Glutamatergic neuron (in vitro differentiated cells): Measurements from ENCODE around the gene EGR4. TPM values are rescaled to one million over a fixed set of nuclear protein-coding genes. Genes with fewer than 3 reads are reported as not detected.

Experiments used
- DNase-seq: peaks from one replicate; pipeline ENCODE4 v3.0.0; 2022
- H3K27ac Mint-ChIP-seq: one replicate; pipeline ENCODE4 v1.8.0; 2020; ENCODE audit warnings: mild to moderate bottlenecking, mixed read lengths, inconsistent platforms; ENCODE audit not compliant: unreplicated experiment
- H3K27me3 Mint-ChIP-seq: one replicate; pipeline ENCODE4 v1.8.0; 2020; ENCODE audit warnings: mild to moderate bottlenecking, moderate library complexity, mixed read lengths, inconsistent platforms; ENCODE audit not compliant: unreplicated experiment
- H3K36me3 Mint-ChIP-seq: one replicate; pipeline ENCODE4 v1.8.0; 2020; ENCODE audit warnings: mild to moderate bottlenecking, mixed read lengths, inconsistent platforms; ENCODE audit not compliant: unreplicated experiment
- H3K4me1 Mint-ChIP-seq: one replicate; pipeline ENCODE4 v1.8.0; 2020; ENCODE audit warnings: mild to moderate bottlenecking, low read depth, mixed read lengths, inconsistent platforms; ENCODE audit not compliant: unreplicated experiment
- H3K4me3 Mint-ChIP-seq: one replicate; pipeline ENCODE4 v1.8.0; 2020; ENCODE audit warnings: mild to moderate bottlenecking, mixed read lengths, inconsistent platforms; ENCODE audit not compliant: unreplicated experiment
- H3K9me3 Mint-ChIP-seq: one replicate; pipeline ENCODE4 v1.8.0; 2020; ENCODE audit warnings: mild to moderate bottlenecking, moderate library complexity, mixed read lengths, inconsistent platforms; ENCODE audit not compliant: unreplicated experiment
- total RNA-seq: library from RNA; stranded (reverse); fragmentation: NEBNext Ultra II Directional; extraction: Animal tissue kit (Norgen Biotek cat#: 25700); gene quantifications from one replicate; pipeline ENCODE4 v1.2.1, GENCODE V29; 2021; ENCODE audit not compliant: unreplicated experiment
- TF ChIP-seq, protein P1 (sequence below): fragments of 200-600 bp; sonication (generic); IDR thresholded peaks from one replicate; pipeline ENCODE4 v1.5.0; 2021; ENCODE audit not compliant: partially characterized antibody, unreplicated experiment

EGR4 gene
- total RNA-seq, 1 donor from 2014 or later, result not detected

DNA sequence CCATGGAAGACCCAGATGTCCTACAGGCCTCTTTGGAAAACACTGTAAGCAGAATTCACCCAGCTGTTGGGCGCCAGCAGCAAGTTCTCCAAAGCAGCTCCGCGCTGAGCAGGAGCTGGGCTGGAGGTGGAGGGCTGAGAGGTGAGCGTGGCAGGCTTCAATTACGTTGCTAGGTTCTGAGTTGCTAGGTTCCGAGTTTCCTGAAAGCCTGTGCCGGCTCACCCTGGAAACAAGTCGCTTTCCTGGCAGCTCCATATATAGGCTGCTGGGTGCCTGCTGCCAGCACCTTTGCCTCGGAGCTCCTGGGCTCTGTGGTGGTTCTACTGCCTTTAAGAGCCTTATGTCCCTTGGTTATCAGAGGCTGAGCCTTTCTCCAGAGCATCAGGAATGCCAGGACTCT lies 14.4 kb upstream of the EGR4 start:
- DNase-seq, result no peak
- H3K9me3 Mint-ChIP-seq, result peaks cover 3% of the 10 kb centered on the region
- H3K27ac Mint-ChIP-seq, result no peak overlapping the region
- H3K4me1 Mint-ChIP-seq, result no peaks in the 10 kb centered on the region
- no peaks in the 10 kb centered on the region for H3K36me3 Mint-ChIP-seq
- H3K4me3 Mint-ChIP-seq, result no peak overlapping the region
- H3K27me3 Mint-ChIP-seq, result no peaks in the 10 kb centered on the region
- TF ChIP-seq, protein P1, sequence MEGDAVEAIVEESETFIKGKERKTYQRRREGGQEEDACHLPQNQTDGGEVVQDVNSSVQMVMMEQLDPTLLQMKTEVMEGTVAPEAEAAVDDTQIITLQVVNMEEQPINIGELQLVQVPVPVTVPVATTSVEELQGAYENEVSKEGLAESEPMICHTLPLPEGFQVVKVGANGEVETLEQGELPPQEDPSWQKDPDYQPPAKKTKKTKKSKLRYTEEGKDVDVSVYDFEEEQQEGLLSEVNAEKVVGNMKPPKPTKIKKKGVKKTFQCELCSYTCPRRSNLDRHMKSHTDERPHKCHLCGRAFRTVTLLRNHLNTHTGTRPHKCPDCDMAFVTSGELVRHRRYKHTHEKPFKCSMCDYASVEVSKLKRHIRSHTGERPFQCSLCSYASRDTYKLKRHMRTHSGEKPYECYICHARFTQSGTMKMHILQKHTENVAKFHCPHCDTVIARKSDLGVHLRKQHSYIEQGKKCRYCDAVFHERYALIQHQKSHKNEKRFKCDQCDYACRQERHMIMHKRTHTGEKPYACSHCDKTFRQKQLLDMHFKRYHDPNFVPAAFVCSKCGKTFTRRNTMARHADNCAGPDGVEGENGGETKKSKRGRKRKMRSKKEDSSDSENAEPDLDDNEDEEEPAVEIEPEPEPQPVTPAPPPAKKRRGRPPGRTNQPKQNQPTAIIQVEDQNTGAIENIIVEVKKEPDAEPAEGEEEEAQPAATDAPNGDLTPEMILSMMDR, result no peak

DNA sequence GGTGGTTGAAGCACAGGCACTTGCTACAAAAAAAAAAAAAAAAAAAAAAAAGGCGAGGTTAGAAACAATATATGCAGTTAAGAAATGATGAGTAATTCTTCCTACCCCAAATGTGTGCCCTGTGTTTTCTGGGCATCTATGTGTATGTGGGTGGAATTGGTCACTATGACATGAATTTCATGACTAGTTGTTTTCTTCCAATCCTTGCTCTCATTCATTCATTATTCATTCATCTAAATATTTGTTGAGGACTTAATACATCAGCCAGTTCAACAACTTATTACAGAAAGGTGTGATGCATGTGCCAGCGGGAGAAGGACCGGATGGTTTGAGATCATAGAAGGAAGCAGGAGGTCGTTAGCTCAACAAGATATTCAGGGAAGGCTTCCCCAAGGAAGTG lies 8.3 kb upstream of the EGR4 start:
- DNase-seq, result no peak
- Mint-ChIP-seq H3K36me3 (no peaks in the 10 kb centered on the region), H3K4me1 (peaks cover 11% of the 10 kb centered on the region), H3K27ac (no peak overlapping the region), H3K9me3 (peaks cover 5% of the 10 kb centered on the region), H3K4me3 (no peak overlapping the region), H3K27me3 (peaks cover 2% of the 10 kb centered on the region)
- TF ChIP-seq, protein P1, result no peak

DNA sequence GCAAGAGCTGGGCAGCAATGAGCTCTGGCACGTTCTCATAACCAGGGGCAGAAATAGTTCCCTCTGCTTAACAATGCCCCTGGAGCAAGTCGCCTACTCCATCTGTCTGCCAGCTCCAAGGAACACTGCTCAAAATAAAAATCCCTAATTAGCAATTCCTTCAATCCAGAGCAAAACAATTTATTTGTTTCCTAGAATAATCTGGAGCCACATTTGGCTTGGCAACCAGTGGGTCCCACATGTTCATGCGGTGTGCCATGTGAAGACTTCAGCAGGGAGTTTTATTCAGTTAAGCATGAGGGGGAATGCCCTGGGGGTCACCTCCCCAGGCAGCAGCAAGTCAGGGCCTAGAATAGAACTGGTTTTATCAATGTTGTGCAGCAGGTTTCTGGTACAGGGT lies 7.6 kb upstream of the EGR4 start:
- Mint-ChIP-seq H3K9me3 (peaks cover 5% of the 10 kb centered on the region), H3K36me3 (no peaks in the 10 kb centered on the region), H3K4me1 (peaks cover 11% of the 10 kb centered on the region), H3K27me3 (peaks cover 3% of the 10 kb centered on the region), H3K27ac (no peak overlapping the region), H3K4me3 (no peak overlapping the region)
- no peak for DNase-seq
- TF ChIP-seq, protein P1, result no peak

DNA sequence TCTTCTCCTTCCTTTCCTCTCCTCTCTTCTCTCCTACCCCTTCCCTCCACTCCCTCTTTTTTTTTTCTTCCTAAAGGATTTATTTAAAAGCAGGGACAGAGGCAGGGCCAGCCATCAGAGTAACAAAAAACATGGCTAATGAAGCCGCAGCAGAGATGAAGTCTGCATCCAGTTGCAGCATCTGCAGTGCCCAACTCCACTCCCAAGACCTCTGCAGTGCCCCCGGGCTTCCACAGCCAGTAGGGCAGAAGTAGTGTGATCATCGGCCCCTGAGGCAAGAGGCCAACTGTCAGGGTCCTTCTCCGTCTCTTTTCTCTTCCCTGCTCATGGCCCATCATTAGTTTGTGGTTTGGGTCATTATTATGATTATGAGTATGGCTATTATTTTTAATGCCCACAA lies 4.2 kb upstream of the EGR4 start:
- H3K36me3 Mint-ChIP-seq, result no peaks in the 10 kb centered on the region
- H3K27ac Mint-ChIP-seq, result no peak overlapping the region
- TF ChIP-seq, protein P1, result no peak
- peak overlapping the region; percentile 44 for H3K4me3 Mint-ChIP-seq
- H3K27me3 Mint-ChIP-seq, result peaks cover 9% of the 10 kb centered on the region
- peaks cover 11% of the 10 kb centered on the region for H3K4me1 Mint-ChIP-seq
- DNase-seq, result peak; percentile 30
- H3K9me3 Mint-ChIP-seq, result peaks cover 3% of the 10 kb centered on the region

DNA sequence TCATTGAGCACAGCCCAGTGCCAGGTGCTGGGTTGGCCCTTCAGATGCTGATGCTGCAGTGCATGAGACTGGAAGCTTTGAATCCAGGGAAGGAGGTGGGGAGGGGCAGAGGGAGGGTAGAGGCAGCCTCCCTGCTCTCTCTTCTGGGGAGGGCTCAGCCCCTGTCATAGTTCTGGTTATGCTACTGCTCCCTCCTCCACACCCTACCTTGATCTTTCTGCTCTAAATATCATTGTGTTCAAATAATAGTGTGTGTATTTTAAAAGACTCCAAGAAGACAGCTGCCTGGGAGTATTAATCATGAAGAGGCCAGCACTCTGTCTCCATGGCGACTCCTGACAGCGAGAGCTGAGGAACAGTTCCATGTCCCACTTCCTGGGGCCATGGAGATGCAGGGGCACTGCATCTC lies 3.8 kb upstream of the EGR4 start:
- Mint-ChIP-seq H3K27me3 (peaks cover 9% of the 10 kb centered on the region), H3K4me1 (peaks cover 11% of the 10 kb centered on the region), H3K27ac (no peak overlapping the region), H3K9me3 (peaks cover 3% of the 10 kb centered on the region), H3K36me3 (no peaks in the 10 kb centered on the region), H3K4me3 (peak overlapping the region; percentile 23)
- DNase-seq, result peak; percentile 27
- TF ChIP-seq, protein P1, result no peak
